NCI-H446 (cell line): ENCODE data around the gene ADARB1.
A peak's percentile ranks its signal among the peaks of the same experiment; 100 is the strongest.

Experiments
- DNase-seq, 2 experiments: peaks; one replicate each; lab custom pipeline; 2025; lab: John Stamatoyannopoulos, UW

The ADARB1 gene

DNA sequence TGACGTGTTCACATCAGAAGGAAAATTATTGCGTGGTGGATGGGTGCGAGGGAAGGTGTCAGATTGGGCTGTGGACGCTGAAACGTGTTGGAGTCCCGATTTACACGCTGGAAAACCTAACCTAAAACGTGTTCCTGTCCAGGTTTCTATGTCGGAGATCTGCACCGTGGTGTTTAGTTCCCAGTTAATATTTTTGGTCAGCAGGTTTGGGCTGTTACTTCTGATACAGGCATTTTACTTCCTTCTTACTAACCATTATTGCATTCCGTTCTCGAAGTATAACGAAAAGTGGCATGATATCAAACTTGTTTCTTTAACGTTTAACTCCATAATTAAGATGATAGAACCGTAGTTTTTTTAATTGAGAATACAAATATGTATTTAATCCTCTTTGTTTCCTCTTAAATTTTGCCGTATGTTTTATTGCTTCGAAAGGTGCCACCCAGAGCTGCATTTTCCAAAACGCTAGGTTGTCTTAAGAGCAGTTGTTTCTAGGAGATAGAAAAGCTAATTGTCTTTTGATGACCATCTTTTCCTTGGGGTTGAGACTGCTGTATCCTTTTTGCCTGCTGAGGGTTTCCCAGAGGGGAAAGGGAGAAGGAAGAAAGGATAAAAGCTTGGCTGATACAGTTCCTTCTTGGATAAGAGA is 1.3 kb downstream of the ADARB1 start:
- DNase-seq: no peak

- no peak for DNase-seq
Measured at GRCh38 chr21:45076245-45076711, 1.9 kb downstream of the ADARB1 start.

DNA sequence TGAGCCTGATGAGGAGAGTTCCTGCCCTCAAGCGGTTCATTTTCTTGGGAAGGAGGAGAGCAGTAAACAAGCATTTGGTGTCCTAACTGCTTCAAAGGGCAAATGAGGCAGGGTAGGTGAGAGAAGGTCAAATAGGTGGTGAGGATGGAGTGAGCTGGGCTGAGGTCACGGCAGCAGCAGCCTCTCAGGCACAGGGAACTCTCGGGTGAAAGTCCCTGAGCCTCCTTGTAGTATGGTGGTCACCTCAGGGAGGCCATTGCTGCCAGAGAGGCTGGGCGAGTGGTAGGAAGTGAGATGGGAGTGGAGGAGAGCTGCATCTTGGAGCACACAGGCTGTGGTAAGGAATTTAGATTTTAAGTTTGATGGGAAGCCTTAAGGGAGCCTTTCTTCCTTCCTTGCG is 4.0 kb downstream of the ADARB1 start:
- no peak for DNase-seq

DNA sequence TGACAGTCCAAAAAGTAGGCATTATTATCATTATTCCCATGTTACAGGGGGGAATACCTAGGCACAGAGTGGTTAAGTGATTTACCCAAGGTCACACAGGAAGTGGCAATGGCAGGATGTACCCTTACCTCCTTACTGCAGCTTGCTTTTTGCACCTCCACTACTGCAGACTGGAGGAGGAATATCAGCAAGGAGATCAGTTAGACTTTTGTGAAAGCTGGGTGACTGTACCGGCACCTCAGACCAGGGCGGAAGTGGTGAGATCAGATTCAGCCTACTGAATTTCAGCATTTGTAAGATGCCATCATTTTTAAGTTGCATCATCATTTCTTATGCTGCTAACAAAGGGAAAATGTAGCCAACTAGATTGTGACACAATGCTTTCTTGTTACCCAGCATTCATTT is 4.5 kb downstream of the ADARB1 start:
- no peak for DNase-seq

DNA sequence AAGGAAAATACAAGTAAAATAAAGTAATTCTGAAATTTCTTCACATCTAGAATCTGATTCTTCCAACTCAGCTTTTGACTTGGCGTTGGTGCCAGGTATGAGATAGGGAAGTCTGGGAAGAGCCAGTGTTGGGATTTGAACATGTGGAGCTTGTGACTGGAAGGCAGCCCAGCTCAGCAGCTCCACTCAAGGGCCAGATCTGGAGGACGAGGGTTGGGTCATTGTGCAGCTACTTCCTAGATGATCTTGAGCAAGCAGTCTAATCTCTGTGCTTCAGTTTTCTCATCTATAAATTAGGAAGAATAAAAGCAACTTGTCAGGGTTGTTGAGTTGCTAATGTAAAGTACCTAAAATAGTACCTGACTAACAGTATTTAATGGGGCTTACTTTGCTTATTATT is 5.0 kb downstream of the ADARB1 start:
- DNase-seq: no peak

DNA sequence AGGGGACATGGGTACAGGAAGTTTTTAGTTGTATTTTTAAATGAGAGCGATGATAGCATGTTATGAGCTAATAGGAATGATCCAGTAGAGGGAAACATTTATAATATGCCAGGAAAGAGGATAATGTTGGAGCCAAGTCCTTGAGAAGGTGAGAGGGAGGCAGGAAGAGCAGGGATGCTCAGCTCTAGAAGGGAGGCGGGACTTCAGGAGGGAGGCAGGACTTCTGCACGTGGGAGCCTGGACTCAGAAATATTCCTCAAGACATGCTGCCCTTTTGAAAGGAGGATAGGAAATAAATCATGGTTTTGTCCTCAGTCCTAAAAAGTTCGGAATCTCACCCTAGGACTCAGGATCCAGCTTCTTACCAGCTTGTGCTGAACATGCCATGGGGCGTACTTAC is 5.9 kb downstream of the ADARB1 start:
- DNase-seq: no peak

- no peak for DNase-seq
Measured at GRCh38 chr21:45080639-45081414, 6.4 kb downstream of the ADARB1 start.

GRCh38 chr21:45081636-45082035 is 7.3 kb downstream of the ADARB1 start:
- DNase-seq: no peak

DNA sequence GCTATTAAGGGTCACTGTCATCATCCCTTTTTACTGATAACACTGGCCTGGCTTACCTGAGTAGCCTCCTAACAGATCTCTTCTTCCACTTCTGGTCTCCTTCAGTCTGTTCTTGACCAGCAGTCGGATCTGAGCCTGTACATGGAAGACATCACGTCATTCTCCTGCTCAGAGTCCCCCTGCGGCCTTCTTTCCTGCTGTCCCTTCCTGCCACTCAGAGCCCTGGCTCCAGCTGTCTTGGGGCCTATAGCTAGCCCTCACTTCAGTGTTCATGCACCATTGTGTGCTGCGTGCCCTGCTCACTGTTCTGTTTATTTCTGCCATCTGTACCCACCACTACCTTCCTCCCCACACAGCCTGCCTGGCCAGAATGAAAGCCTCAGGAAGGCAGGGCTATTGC is 8.4 kb downstream of the ADARB1 start:
- DNase-seq: no peak

DNA sequence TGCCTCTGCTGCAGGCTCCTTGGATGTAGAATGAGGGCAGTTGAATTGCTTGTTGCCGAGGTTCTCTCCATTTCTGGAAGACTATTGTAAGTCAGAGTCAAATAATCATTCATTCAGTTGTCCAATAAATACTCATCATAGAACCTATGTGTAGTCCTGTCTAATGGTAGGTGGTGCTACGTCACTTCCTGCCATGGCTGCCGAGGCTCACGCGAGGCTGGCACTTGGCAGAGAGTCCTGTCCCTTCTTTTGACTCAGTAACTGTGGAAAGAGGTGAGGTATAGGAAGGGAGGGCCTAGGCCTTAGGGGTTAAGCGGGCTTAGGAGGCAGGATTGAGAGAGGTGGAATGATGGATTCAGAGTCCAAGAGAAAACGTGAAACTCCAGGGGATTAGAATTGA is 9.7 kb downstream of the ADARB1 start:
- DNase-seq: no peak

- no peak for DNase-seq
Measured at GRCh38 chr21:45084881-45085536, 10.6 kb downstream of the ADARB1 start.

DNA sequence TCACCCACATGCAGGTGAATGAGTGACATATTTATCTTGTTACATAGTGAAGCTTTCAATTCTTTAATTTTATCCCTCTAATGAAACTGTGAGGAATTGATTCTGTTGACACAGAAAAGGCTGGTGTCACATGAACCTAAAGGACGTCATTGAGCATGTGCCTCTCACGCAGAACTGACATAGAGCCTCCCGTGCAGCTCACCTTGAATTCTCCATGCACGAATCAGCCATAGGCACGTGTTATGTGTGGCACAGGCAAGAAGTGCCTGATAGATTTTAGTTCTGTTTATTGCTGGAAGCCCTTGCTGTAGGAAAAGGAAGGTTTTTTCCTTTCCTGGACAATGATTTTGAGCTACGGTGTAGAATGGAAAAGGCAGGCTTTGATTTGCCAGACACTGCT is 11.3 kb downstream of the ADARB1 start:
- DNase-seq: no peak

DNA sequence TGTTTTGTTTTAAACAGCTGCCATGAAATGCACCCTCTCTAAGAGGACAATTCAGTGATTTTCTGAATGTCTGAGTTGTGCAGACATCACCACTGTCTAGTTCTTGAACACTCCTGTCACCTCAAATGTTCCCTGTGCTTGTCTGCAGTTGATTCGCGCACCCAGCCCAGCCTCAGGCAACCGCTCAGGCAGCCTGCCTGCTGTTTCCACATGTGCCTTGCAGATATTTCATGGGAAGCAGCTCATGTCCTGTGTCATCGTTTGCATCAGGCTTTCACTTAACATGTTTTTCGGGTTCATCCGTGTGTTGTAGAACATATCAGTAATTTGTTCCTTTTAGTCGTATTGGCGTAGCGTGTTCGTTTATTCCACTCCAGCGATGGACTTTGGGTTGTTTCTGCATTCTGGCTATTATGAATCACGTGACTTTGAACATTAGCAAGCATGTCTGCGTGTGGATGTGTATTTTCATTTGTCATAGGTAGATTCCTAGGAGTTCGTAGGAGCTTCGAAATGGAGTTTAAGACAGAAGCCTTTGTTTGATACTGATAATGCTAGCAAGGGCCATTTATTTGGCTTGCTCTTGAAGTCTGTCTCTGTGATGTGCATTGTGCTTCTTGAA is 12.1 kb downstream of the ADARB1 start:
- DNase-seq: no peak

DNA sequence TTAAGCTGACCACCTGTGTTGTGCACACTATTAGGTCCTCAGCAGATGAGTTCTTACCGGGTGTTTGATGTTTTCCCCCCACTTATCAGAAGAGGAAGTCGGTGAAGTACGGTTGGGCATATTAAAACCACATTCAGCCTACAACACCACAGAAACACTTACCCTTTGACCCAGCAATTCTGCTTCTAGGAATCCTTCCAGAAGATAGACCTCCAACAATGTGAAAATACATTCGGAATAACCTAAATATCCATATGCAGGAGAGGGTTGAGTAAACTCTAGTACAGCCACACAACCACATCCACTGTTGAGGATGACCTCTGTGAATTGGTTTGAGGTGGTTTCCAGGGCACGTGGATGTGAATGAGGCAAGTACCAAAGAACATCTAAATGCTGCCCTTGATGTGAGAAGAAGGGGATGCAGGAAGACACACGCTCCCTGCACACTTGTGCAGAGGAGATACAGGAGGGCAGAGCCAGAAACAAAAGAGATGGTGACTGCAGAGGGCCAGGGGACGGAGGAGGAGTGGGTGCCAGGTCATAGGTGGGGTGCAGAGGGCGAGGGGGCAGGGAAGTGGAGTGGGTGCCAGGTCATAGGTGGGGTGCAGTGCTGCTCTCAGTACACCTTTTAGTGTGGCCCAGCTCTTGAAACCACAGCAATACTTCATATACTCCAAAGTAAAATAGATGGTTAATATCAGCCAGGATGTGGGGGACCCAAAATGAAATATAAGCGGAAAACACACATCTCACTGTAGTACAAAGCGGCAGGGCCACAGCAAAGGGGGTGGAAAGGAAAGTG is 12.8 kb downstream of the ADARB1 start:
- no peak for DNase-seq

- no peak for DNase-seq
Measured at GRCh38 chr21:45088116-45088515, 13.7 kb downstream of the ADARB1 start.

- no peak for DNase-seq
Measured at GRCh38 chr21:45088729-45089128, 14.3 kb downstream of the ADARB1 start.

- DNase-seq: no peak
Measured at GRCh38 chr21:45089964-45090363, 15.6 kb downstream of the ADARB1 start.

DNA sequence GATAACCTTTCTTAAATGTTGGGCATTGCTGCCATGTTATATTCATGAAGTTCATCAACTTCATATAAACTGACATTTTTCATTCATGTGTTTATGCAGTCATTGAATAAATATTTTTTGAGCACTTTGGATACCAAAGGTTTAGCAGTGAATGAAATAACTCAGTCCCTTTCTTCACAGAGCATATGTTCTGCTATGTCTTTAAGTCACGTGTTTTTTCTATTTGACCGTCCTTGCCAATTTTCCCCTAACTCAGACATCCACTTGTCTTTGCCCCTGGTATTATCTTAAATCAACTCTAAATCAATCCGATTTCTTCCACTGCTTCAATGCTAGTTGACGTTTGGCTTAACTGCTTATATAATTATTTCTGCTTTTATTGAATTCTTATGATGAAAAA is 16.6 kb downstream of the ADARB1 start:
- DNase-seq: no peak

DNA sequence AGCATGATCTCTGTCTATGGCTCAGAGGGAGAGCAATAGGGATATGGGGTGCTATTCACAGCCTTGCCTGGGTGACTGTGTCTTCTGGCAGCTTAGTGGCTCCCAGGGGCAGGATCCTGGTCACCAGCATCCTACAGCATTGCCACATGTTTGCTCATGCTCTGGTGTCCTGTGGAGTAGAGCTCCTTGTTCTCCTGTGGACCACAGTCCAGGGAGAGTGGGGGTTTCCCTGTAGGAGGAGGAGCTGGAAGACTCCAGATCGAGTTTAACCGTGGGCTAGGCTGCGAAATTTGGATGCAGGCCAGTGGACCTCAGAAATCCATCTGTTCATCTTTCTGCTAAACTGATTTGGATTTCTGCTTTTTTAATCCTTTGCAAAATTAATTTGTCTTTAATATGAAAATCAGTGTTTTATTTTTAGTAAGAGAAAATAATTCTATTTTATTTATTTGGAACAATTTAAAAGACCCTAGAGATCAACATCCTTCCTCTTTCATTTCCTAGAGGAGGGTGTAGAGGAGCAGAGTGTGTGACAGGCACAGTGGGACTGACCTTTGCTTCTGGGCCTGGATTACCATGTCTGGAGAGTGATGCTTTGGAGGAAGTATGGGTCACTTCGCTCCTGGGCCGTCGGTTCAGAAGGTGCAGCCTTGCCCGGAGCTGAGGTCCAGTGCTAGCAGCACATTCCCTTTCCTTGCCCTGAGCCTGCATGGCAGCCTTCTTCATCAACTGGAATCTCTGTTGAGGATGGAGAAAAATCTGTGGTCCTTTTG is 17.4 kb downstream of the ADARB1 start:
- peak; percentile 51 to 79 for DNase-seq

GRCh38 chr21:45093035-45093532 is 18.7 kb downstream of the ADARB1 start:
- DNase-seq: peak in 1 of 2 experiments; percentile 17

DNA sequence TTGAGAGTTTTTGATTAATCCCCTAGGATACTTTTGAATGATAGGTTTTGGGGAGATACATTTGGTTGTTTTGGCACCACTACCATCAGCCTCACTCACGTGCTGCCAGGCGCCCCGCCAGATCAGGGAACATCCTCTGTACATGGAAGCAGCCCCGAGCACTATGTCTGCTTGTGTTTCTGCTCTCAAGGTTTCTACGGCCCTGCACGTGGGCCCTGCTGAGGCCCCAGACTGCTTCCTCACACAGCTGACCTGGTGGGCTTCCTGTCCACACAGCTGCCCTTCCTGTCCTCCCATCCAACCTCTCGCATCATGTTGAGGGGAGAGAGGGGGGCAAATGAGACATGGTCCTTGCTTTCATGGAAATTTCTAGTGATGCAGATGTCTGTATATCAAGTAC is 20.0 kb downstream of the ADARB1 start:
- no peak for DNase-seq
